IPS-NIHi11 (cell line): ENCODE results near the gene SKI.

Experiments used
- DNase-seq: peaks from one replicate; pipeline ENCODE4 v3.0.0; 2012; ENCODE audit warnings: mixed read lengths, low spot score

SKI gene

DNA sequence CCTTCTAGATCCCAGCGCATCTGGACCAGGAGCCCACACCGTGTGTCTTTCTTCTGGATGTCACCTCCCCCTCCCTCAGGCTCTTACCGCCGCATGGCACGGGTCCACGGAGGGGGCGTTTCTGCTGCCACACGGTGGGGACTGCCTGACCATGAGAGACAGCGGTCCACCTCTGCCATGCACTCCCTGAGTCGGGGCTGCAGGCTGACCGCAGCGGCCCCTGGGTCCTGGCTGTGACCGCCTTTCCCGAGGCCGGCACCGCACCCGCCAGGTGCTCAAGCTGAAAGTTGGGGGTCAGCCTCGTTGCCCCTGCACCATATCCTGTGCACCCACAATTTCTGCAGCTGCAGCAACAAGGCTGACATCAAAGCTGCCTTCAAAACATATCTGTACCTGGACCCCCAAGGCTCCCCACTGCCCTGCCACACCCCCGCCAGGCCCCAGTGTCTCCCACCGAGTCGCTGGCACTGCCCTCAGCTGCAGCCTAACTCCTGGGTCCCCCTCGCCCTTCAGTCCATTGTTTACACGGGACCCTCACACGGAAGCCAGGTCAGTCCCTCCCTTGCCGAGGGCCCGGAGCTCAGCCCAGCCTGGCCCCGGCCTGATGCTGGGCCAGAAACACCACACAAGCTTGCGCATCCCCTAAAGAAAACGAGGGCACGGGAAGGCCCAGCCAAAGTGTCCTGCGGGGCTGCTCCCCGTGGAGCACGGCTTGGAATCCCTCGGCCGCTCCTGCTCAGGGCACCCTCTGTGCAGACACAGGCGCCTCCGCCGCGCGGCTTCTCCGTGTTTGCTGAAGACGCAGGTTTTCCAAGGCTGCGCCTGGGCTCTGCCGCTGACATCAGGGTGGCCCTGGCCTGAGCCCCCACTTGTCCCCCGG is 111.3 kb downstream of the SKI start:
- DNase-seq = no peak

DNA sequence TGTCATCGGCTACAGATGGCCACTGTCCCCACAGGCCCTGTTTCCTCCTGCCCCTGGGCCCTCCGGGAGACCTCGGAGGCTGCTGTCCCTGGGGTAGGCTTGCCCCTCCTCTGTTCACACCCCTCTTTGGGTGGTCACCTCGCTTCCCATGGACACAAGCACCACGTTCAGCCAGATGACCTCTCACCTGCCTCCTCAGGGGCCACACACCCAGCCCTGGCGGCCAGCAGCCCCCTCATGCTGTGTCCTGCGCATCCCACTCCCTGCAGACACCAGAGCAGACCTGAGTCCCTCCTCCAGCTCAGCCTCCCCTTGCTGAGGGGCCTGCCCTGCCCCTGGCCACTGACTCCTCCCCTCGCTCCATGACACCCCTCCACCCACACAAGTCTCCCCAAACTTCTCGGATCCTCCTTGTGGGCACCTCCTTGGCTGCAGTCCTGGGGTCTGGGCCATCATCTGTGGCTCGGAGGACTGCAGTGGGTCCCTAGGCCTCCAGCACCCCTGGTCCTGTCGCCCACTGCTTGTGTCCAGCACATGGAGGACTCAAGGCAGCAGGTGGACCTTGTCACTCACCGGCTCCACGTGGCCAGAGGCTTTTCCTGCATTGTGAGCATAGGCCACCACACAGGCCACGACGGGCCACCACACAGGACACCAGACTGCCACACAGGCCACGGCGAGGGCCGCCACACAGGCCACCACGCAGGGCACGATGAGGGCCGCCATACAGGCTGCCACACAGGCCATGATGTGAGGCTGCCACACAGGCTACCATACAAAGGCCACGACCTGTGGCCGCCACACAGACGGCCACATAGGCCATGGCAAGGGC is 112.2 kb downstream of the SKI start:
- no peak for DNase-seq

DNA sequence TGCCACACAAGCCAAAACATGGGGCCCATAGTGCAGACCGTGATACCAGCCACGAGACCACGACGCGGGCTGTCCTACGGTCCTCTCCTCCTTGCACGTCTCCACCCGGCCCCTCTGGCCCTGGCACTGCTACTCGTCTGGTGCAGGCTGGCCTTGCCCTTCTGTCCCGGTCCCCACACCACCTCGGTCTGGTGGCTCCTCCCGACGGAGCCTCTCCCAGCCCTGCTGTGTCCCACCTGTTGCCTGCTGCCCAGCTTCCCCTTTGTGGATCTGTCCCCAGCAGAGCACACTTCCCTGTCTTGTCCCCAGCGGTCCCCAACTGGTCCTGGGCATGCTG is 112.8 kb downstream of the SKI start:
- DNase-seq = no peak

DNA sequence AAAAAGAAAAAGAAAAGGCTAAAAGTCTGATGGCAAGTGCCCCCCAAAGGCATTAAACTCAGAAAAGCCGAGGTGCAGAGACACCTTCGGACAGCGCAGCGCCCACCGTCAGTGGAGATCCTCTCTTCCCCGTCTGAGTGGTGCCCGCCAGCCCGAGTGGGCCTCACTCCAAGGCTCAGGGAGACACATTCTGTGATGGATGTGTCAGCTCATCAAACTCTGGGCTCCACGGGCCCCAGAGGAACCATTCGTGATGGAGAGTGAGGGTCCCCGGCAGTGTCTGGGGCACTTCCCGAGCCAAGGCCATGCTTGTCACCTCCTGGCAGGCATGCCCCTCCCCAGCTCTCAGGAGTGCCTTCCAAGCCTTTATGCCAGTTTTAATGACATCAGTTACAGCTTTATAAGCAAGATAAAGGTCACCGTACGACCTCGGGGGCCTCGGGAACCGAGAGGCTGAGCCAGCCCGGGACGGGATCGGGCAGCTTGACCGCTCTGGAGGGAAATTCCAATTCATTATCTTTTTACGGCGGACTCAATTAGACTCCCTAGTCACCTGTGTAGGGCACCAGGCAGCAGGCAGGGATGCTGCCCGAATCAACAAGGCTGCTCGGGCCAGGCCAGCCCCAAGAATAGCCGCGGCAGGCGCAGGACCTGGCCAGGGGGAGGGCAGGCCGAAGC is 113.7 kb downstream of the SKI start:
- DNase-seq = no peak

DNA sequence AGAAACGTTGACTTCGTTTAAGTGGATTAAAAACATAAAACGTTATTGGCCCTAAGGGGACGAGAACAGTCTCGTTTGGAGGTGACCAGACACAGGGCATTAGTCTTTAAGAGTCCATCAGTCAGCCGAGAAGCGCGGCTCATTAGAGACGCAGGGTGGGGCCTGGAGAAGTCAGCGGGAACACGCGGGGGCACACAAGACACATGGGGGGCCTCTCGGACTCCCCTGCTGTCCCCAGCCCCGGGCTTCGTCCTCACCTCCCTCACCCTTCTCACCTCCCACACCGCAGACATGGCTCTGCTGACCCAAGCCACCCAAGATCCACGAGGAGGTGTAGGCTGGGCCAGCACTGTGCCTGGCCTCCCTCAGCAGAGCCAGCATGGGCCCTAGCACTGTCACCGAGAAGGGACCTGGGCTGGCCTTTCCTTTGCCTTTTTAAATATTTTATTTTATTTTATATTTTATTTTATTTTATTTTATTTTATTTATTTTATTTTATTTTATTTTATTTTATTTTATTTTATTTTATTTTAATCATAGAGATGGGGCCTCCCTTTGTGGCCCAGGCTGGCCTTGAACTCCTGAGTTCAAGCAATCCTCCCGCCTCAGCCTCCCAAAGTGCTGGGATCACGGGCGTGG is 114.4 kb downstream of the SKI start:
- DNase-seq = no peak

DNA sequence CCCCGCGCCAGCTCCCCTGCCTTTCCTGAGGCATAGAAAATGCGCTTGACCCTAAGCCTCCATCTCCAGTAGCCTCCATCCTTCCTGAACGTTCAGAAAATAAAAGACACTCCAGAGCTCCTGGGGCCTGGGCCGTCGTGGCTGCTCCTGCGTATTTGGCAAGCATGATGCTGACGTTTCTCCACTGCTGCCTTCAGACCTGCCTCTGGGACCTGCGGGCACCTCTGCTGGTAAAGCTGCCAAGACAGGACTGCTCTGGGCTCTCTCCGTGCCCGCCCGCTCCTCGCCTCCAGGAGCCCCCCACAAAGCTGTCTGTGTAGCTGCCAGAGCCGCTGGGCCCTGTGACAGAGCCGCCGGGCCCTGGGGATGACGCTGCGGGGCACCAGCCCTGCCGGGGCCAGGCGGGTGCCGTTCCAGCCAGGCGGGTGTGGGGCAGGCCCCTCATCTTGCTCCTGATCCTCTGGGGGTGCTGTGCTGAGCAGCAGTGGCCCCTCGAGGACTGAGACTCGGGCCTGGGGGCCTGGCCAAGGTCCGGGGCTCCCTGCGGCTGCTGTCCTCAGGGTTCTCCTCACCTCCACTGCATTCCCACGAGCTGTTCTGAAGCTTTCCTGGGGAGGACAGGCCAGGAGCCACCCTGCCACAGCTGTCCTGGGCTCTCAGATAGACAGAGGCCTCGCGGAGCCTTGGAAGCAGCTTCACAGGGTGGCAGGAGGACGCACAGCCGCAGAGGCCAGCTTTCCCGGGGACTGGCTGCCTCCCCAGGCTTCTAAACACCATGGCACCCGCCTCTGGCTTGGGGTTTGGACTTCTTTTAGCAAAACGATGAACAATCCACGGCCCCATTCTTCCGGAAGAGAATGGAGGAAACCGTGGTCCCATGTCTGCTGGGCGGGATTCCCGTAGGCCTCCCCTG is 115.2 kb downstream of the SKI start:
- DNase-seq = no peak

DNA sequence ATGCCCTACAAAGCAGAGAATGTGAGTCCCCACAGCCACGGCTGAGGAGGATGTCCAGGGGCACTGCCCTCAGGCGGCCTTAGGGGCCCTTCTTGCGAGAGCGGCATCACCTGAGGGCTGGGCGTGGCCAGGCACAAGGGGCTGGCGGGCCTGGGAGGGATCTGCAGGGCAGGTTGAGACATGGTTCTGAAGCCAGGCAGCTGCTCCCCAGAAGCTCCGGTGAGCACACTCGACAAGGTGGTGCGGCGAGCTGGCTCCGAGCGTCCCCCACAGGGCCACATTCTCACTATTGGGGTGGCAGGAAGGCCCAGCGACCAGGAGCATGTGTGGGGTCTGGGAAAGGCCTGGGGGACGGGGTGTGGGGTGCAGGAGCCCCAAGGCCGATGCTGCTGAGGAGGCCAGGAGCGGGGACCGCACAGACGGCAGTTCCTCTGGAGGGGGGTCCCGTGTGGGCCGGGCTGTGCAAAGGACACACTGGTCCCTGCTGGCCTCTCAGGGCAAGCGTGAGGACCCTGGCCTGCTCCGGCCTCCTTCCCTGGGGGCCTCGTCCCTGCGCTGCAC is 116.1 kb downstream of the SKI start:
- DNase-seq = no peak

DNA sequence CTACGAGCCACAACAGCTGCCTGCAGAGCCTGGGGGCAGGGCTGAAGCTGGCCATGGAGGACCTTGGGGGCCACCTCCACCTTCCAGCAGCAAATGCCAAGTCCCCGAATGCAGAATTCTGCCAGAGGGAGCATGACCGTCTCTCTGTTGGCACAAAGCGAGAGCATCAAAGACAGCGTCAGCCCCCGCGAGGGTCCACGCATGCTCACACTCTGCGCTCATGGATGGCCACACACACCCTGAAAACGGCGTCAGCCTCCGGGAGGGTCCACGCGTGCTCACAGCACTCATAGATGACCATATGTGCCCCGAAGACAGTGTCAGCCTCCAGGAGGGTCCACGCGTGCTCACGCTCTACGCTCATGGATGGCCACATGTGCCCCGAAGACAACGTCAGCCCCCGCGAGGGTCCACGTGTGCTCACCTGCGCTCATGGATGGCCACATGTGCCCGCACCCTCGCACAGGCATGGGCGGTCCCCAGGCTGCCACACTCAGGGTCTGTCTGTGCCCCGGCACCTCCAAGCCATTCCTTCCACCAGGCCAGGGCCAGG is 116.7 kb downstream of the SKI start:
- no peak for DNase-seq

DNA sequence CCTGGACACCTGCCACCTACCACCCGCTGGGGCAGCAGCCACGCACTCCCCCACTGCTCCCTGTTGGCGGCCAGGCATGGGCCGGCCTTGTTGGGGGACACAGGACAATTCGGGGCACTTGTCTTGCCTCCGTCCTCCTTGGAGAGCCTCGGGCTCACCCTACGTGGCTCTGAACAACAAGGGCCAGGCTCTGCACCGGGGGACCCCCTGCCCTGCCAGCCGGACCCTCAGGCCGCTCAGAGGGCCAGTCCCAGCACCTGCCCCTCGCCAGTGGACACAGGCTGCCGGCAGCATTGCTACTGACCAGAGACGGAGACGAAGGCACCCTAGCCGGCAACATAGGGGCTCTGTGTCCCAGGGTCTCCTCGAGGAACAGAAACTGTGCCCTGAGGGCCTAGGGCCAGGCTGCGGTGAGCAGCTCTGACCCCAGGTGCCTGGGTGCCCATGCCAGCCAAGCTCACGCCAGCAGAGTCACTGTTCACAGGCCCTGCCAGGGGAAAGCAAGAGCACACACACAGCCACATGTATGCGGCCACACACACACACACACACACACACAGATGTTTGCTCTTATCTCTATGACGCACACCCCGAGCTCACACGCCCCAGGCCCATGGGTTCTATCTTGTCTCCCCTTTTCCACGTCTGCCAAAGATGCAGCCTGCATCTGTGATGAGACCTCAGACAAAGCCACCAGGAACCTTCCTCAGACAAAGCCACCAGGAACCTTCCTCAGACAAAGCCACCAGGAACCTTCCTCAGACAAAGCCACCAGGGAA is 117.4 kb downstream of the SKI start:
- DNase-seq = no peak

DNA sequence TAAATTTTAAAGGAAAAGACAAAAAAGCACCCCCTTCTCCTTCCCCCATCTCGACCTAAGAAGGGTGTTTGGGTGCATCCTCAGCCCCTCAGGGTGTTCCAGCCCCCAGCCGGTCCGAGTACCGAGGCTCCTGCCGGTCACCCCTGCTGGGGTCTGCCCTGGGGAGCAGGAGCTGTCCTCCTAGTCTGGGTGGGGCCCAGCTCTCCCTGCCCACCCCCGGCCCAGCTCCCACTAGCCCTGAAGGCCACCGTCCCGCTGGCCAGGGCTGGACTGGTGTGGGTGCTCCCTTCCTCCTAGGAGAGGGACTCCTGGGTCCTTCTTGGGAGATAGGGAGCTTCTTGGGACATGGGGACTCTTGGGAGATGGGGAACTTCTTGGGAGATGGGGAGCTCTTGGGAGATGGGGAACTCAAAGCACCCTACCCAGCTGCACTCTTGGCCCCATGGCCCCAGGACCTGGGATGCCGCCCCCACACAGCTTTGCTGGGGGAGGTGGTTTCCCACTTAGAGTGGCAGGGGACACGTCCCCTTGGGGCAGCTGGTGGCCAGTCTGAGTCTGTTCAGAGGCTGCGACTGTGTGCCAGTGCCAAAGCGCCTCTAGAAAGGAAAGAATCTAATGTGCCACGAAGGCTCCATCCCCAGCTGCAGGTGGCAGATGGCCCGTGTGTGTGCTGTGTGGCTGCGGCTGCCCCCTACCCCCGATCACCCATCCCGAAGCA is 118.7 kb downstream of the SKI start:
- no peak for DNase-seq

DNA sequence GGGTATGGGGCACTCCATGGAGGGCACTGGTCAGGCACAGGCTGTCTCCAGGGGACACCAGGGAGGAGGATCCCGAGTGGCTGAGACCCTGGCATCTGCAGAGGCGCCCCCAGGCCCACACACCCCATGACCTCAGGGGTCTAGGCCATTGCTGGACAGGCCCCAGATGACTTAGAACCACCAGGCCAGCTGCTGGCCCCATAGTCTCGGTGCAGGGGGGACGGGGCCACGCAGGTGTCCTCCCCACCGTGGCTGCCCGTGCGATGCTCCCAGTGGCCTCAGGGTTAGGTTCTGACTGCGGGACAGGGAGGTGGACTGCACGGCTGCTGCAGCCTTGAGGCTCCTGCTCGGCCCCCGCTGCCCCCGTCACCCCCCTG is 119.3 kb downstream of the SKI start:
- no peak for DNase-seq

DNA sequence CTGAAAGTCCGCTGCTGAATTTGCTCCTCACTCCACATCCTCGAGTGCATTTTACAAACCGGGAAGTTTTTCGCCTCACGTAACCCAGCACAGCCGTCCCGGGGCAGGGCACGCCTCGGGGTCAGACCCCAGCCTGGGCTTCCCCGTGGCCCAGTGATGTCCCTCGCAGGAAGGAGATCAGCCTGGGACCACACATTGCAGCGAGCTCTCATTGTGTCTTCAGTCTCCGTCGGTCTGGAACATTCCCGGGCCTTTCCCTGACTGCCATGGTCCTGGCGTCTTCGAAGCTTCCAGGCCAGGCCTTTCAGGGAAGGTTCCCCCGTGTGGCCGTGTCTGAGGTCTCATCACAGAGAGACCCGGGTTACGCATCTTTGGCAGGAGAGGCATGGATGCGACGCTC is 119.8 kb downstream of the SKI start:
- DNase-seq = no peak

DNA sequence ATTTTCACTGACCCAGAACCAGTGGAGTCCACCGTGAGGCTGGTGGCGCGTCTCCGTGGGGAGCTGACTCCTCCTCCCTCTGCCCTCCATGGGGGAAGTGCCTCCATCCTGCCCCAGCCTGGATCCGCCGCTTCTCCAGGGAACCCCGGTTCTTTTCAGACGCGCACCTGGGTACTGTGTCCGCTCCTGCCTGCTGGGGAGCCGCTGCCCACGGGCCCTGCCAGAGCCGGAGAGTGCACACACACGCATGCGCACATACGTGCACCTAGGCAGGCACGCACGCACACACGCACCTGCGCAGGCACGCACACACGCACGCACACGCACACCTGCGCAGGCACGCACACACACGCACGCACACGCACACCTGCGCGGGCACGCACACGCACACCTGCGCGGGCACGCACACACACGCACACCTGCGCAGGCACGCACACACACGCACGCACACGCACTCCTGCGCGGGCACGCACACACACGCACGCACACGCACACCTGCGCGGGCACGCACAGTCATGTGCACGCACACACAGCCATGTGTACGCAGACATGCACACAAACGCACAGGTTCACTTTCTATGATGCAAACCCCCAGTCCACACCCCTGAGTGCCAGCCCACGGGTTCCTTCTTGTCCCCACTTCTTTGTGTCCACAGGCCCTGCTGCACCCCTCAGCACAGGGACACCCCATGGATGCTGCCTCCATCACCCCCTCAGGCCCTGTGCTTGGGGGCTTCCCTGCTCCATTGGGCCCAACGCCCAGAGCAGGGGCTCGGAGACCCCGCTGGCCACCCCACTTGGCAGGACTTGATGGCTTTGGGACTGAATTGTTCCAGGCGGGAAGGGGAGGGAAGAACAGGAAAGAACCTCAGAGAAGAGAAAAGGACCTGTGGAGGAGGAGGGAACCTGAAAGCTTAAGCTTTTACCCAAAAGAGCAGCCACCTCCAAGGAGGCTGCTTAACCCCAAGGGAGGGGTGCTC is 120.5 kb downstream of the SKI start:
- no peak for DNase-seq

DNA sequence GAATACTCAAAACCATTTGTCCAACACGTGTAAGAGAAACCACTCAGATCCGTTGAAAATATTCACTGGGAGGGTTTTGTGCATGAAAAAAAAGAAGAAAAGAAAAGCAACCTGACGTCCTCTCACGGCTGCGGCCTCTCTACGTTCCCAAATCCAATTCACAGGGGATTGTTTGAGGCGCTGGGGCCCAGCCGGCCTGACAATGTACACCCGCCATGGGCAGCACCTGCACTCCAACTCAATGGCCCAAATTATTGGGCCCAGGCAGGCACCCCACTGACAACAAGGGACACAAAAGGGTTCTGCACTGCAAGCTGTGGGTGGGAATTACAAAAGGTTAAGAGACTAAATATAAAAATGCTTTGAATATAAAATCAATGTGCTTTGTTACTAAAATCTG is 121.7 kb downstream of the SKI start:
- no peak for DNase-seq

DNA sequence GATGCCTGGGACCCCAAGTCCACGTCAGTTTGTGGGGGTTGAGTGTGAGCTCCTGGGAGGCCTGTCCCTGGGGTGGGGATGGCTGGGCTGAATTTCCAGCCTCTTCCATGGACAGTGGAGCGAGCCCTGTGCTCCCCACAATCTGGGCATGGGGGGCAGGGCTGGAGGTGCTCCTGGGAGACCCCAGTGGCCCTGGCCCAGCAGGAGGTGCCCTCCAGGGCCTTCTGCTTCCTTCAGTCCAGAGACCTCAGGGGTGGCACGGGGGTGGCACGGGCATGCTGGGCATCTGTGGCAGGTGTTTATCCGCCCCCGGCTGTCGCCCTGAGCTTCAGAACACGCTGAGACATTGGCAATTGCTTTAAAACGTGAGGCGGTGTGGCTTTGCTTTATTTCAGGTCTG is 122.4 kb downstream of the SKI start:
- no peak for DNase-seq

DNA sequence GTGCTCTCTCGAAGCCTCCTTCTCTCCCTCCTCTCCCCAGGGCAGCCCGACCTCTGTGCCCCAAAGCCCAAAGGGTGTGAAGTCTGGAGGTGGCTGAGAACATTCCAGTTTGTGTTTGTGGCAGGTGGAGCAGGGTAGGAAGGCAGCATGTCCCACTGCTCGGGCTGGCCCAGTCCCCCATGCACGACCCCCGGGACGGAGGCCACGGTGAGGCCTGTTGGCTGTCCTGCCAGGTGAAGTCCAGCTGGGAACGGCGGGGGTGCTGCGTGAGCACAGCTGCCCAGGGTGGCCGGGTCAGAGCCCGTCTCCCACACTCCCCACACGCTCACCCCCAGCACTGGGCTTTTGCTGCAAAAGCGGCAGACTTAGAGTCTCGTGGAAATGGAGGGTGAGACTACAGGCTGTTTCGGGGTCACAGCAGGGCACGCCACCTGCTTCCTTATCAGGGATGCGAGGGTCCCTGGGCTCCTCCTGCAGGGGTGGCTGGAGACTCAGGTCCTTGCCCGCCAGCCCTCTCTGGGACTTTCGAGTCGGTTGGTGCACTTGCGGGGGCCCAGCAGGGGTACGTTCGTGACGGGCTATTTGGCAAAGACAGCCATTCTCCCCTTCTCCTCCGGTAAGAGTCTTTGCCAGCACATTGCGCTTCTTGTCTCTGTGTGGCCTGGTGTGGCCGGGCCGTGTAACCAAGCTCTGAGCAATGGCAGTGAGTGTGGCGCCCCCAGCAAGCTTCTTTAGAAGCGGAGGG is 123.0 kb downstream of the SKI start:
- DNase-seq = no peak

DNA sequence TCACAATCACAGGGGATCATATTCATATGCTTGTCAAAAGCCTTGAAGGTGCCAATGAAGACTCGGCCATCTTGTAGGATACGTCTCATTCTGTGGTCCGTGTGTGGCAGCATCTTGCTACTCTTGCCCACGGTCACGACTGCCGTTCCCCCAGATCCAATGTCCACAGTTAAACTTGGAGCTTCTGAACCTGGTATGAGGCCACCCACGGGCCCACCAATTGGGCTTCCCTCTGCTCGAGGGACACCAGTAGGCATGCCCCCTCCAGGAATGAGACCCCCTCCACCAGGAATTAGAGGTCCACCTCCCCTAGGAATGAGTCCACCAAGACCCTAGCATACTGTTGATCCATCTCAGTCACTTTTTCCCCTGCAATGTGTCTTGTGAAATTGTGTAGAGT is 123.6 kb downstream of the SKI start:
- DNase-seq = no peak
